HG03442 (cell line): ENCODE results near the gene NUCB2.

Experiments
- ATAC-seq: cut with Tn5 transposase; IDR thresholded peaks from one replicate; pipeline ENCODE4 v1.9.1; 2021; ENCODE audit warnings: mild to moderate bottlenecking, moderate library complexity; ENCODE audit not compliant: unreplicated experiment

NUCB2 gene

DNA sequence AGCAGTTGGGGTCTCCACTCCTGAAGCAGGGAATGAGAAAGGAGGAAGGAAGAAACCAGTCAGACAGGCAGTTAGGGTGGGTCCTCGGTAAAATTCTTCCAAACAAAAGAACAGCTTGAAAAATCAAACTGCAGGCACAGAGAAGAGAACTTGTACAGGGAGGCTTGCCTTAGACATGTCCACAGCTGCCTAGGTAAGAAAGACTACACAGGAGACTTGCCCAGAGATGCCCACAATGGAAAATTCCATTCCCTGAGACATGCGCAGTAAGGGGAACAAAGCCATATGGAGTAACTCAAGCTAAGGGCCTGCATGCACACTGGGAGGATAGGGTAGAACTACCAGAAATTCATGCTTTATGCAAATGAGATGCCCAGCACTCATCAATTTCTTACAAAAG lies 102.1 kb downstream of the NUCB2 start:
- ATAC-seq, result no peak

DNA sequence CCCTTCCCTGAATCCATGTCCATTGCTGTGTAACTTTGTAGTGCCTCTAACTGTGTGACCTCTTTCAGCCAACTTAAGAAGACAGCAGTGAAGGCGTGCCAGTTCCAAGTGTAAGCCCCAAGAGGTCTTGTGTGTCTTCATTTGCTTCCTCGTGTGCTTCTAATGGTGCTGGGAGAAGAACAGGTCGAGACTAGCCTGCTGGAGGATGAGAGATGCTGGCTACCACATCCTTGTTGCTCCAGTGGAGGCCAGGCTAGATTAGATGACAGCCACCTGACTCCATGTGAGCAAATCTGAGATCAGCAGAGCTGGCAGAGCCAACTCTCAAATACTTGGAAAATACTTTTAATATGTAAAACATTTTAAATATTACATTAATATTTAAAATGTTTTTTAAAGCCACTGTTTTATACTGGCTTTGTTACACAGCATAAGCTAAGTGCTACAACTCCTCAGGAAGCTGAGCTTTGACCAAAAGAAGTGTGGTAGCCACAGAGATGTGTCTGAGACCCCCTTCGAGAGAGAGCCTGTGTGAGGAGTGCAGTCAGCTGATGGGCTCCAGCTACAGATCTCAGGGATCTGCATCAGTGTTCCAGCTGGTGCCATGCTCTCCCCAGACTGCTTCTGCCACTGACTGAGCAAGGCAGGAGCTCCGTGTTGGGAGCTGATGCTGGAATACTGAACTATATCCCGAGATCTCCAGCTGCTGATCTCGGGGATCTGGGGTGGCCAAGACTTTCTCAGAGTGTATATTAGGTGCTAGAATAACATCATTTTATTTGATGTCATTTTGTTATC lies 103.0 kb downstream of the NUCB2 start:
- no peak for ATAC-seq

DNA sequence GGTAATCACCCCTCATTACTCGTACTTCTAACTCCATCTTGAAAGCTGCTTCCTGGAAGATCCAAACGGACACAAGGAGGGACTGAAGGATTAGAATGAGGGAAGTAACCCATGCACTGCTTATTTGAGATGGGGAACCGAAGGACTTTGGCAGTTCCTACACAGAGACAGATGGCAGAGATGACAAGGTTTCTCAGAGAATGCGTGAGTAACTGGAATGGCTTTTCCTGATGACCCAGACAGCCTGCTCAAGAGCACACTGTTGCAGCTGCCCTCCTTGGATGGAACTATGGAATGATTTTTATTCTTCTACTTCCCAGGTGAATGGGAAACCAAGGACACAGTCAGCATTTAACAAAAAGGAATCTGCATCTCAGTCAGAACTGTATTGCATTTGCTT lies 104.6 kb downstream of the NUCB2 start:
- ATAC-seq, result no peak
